IPS-18a (cell line): ENCODE data around the gene BCL3.
A peak's percentile ranks its signal among the peaks of the same experiment; 100 is the strongest.

Experiments used
- H3K27ac ChIP-seq: one replicate; pipeline ENCODE4 v1.5.1; 2013; ENCODE audit warnings: low read length
- H3K27me3 ChIP-seq: one replicate; pipeline ENCODE4 v1.6.1; 2013; ENCODE audit warnings: mild to moderate bottlenecking, low read length; ENCODE audit not compliant: control insufficient read depth, insufficient read depth
- H3K36me3 ChIP-seq: one replicate; pipeline ENCODE4 v1.6.1; 2013; ENCODE audit warnings: low read depth, low read length; ENCODE audit not compliant: control insufficient read depth
- H3K4me1 ChIP-seq: one replicate; pipeline ENCODE4 v1.6.1; 2013; ENCODE audit warnings: low read depth, low read length; ENCODE audit not compliant: control insufficient read depth
- H3K4me3 ChIP-seq: one replicate; pipeline ENCODE4 v1.5.1; 2013; ENCODE audit warnings: low read length
- H3K9ac ChIP-seq: one replicate; pipeline ENCODE4 v1.6.1; 2013; ENCODE audit warnings: mild to moderate bottlenecking, low read length, moderate library complexity
- H3K9me3 ChIP-seq: one replicate; pipeline ENCODE4 v1.6.1; 2013; ENCODE audit warnings: low read depth, low read length; ENCODE audit not compliant: control insufficient read depth

BCL3 gene

DNA sequence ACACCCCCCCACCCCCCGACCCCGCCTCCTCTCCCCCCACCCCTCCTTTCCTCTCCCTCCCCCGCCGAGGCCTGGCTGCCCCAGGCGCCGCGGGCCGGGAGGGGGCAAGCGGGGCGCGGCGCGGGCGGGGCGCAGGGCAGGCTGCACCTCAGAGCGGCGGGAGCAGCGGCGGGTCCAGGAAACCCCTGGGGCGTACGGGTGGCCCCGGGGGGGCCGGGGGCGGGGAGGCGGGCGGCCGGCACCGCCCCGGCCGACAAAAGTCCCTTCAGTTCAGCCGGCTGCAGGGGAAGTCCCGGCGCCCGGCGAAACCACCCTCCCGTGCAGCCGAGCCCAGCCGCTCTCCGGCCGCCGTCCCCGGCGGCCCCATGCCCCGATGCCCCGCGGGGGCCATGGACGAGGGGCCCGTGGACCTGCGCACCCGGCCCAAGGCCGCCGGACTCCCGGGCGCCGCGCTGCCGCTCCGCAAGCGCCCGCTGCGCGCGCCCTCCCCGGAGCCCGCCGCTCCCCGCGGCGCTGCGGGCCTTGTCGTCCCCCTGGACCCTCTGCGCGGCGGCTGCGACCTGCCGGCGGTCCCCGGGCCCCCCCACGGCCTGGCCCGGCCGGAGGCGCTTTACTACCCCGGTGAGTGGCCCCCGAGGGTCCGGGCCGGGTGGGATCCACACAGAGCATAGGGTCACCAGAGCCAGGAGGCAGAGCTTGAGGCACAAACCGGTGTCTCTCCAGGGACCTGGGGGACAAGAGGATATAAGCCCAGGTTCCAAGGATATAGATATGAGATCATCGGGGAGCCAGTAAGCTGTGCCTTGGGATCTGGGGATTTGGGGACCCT is at the start of gene BCL3:
BCL3 (plus strand) TSS at position 283 of the 829 bp plus-strand sequence; CDS start at position 366, 83 bp downstream.
- Histone ChIP-seq H3K9ac (peak within 1 kb of the TSS; percentile 35), H3K27ac (no peak within 1 kb of the TSS)

DNA sequence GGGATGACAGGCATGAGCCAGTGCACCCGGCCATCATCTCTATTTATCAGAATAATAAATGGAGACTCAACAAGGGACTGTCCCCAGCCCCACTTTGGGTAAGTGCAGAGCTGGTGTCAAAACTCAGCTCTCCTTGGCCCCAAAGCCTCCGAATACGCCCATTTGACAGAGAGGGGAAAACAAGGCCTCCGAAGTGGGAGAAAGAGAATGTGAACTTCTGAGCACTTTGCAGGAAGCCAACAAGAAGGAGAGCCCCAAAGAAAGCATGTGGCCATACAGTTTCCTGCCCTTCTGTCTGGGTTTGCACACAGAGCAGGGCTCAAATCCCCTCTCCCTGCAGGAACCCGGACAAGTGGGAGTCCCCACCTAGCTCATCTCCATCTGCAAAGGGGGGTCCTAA is 48.0 kb upstream of the BCL3 start:
- H3K27me3 ChIP-seq: no peaks in the 10 kb centered on the region
- no peak overlapping the region for H3K9ac ChIP-seq
- H3K4me3 ChIP-seq: no peak overlapping the region
- H3K27ac ChIP-seq: no peak overlapping the region
- no peaks in the 10 kb centered on the region for H3K9me3 ChIP-seq
- H3K4me1 ChIP-seq: peaks cover 5% of the 10 kb centered on the region
- no peaks in the 10 kb centered on the region for H3K36me3 ChIP-seq

More for the DNA sequence above, at the start of gene BCL3:
- Histone ChIP-seq H3K4me3 (peak within 1 kb of the TSS; percentile 71), H3K36me3 (no peaks in the 10 kb centered on the region), H3K27me3 (peaks cover 83% of the 10 kb centered on the region), H3K9me3 (no peaks in the 10 kb centered on the region), H3K4me1 (peaks cover 6% of the 10 kb centered on the region)

DNA sequence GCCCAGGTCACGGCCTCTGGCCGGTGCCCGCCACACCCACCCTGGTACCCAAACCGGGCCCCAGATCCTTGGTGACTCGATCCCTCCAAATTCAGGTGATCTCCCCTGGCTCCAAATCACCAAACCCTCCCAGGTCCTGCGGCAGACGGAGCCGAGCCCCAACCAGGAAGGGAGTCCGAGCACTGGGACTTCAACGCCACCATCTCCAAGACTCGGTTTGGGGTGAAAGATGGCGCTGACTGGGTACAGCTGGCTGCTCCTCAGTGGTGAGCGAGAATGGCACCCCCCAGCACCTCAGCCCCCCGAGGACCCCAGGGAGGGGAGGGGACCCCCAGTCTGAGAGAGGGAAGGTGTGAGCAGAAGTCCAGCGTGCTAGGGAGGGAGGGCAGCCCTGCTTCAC is 47.3 kb upstream of the BCL3 start:
- H3K27ac ChIP-seq: no peak overlapping the region

DNA sequence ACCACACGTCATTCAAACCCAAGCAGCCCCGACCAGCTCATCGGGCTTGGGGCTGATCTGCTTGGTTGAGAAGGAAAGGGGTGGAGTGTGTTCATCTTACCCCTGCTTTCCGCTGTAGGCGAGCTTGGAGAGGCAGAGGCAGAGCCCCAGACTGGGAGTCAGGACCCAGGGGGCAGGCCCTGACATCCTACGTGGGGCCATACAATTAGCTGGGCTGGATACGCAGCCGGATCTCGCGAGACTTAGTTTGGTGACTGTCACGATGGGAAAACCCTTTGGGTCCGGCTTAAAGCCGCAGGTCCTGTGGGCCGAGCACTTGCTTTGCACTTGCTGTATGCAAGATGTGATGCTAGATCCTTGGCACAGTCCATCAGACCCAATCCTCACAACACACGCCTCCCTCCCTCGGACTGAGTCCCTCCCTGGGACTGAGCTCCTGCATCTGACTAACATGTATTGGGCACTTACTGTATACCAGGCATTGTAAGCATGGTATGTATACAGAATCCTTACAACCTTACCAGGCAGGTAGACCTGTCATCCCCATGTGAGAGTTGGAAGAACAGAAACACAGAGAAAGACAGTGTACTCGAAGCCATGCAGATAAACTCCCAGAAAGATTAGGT is 45.8 kb upstream of the BCL3 start:
- Histone ChIP-seq H3K4me1 (no peaks in the 10 kb centered on the region), H3K27ac (no peak overlapping the region), H3K27me3 (no peaks in the 10 kb centered on the region), H3K4me3 (no peak overlapping the region), H3K9ac (no peak overlapping the region), H3K9me3 (no peaks in the 10 kb centered on the region), H3K36me3 (no peaks in the 10 kb centered on the region)

More for the DNA sequence above, 47.3 kb upstream of the BCL3 start:
- Histone ChIP-seq H3K9ac (no peak overlapping the region), H3K9me3 (no peaks in the 10 kb centered on the region), H3K36me3 (no peaks in the 10 kb centered on the region), H3K4me3 (no peak overlapping the region), H3K27me3 (no peaks in the 10 kb centered on the region), H3K4me1 (peaks cover 5% of the 10 kb centered on the region)

- Histone ChIP-seq H3K9me3 (no peaks in the 10 kb centered on the region), H3K9ac (no peak overlapping the region), H3K4me3 (no peak overlapping the region), H3K27ac (no peak overlapping the region), H3K27me3 (no peaks in the 10 kb centered on the region), H3K36me3 (no peaks in the 10 kb centered on the region), H3K4me1 (no peaks in the 10 kb centered on the region)
These were observed 45.0 kb upstream of the BCL3 start for GRCh38 chr19:44703336-44704078.

DNA sequence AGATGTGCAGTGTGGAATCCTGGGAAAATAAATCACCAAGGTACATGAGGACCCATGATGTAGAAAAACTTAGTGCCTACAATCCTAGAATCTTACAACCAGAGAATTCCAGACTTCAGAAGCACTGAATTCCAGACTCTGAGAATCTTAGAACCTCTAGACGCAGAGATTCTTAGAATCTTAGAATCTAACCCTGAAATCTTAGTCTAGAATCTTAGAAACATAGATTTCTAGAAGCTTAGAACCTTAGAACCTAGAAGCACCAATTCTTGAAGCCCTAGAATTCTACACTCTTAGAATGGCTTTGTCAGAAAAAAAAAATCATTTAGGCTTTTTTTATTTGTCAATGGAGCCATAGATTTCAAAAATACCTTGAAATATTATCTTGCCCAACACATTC is 43.5 kb upstream of the BCL3 start:
- H3K4me3 ChIP-seq: no peak overlapping the region
- no peaks in the 10 kb centered on the region for H3K9me3 ChIP-seq
- no peaks in the 10 kb centered on the region for H3K36me3 ChIP-seq
- H3K27ac ChIP-seq: no peak overlapping the region
- H3K4me1 ChIP-seq: no peaks in the 10 kb centered on the region
- H3K27me3 ChIP-seq: no peaks in the 10 kb centered on the region
- no peak overlapping the region for H3K9ac ChIP-seq

DNA sequence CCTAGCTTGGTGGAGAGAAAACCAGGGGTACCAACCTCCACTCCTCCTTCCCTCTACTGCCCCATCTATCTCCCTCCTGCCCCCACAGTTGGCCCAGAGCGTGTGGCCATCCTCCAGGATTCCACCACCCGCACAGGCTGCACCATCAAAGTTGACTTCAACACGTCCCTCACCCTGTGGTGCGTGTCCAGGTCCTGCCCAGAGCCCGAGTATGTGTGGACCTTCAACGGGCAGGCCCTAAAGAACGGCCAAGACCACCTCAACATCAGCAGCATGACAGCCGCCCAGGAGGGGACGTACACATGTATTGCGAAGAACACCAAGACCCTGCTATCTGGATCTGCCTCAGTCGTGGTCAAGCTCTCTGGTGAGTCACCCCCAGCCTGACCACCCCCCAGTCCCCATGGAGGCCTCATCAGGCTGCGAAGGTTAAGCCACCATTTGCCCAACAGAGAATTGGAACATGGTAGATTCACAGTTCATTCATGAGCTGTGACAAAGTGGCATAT is 43.0 kb upstream of the BCL3 start:
- H3K9me3 ChIP-seq: no peaks in the 10 kb centered on the region
- H3K27me3 ChIP-seq: no peaks in the 10 kb centered on the region
- no peaks in the 10 kb centered on the region for H3K4me1 ChIP-seq
- H3K9ac ChIP-seq: no peak overlapping the region
- no peak overlapping the region for H3K4me3 ChIP-seq
- no peak overlapping the region for H3K27ac ChIP-seq
- no peaks in the 10 kb centered on the region for H3K36me3 ChIP-seq

GRCh38 chr19:44706506-44707236 is 41.8 kb upstream of the BCL3 start:
- Histone ChIP-seq H3K9ac (no peak overlapping the region), H3K36me3 (no peaks in the 10 kb centered on the region), H3K9me3 (no peaks in the 10 kb centered on the region), H3K4me3 (no peak overlapping the region), H3K27ac (no peak overlapping the region), H3K27me3 (no peaks in the 10 kb centered on the region), H3K4me1 (no peaks in the 10 kb centered on the region)

- Histone ChIP-seq H3K27ac (no peak overlapping the region), H3K36me3 (no peaks in the 10 kb centered on the region), H3K4me1 (no peaks in the 10 kb centered on the region), H3K27me3 (no peaks in the 10 kb centered on the region), H3K9ac (no peak overlapping the region), H3K9me3 (no peaks in the 10 kb centered on the region), H3K4me3 (no peak overlapping the region)
These were observed 40.7 kb upstream of the BCL3 start for GRCh38 chr19:44707794-44708193.

DNA sequence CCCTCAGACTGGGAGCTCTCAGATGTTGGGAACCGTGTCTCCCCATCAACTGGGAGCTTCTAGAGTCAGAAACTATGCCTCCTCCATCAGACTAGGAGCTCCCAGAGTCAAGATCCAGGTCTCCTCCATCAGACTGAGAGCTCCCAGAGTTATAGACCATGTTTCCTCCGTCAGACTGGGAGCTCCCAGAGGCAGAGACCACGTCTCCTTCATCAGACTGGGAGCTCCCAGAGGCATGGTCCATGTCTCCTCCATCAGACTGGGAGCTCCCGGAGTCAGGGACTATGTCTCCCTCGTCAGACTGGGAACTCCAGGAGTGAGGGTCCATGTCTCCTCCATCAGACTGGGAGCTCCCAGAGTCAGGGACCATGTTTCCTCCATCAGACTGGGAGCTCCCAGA is 39.6 kb upstream of the BCL3 start:
- H3K27ac ChIP-seq: no peak overlapping the region
- H3K9me3 ChIP-seq: no peaks in the 10 kb centered on the region
- H3K36me3 ChIP-seq: no peaks in the 10 kb centered on the region
- H3K4me3 ChIP-seq: no peak overlapping the region
- no peak overlapping the region for H3K9ac ChIP-seq
- H3K27me3 ChIP-seq: no peaks in the 10 kb centered on the region
- no peaks in the 10 kb centered on the region for H3K4me1 ChIP-seq
